ENCODE data around the gene EFCAB9. TPM values are rescaled to one million over a fixed set of nuclear protein-coding genes. Genes with fewer than 3 reads are reported as not detected.

EFCAB9 gene
- total RNA-seq = not detected in 2 replicates
- long read RNA-seq = 0 reads

GRCh38 chr5:172193872-172194271, at the start of gene EFCAB9:
EFCAB9 (plus strand) TSS chr5:172194172; CDS start chr5:172194173, 1 bp downstream.
- no peaks in the 10 kb centered on the region for H3K9me3 Mint-ChIP-seq (ENCODE audit: unreplicated experiment)

GRCh38 chr5:172144291-172144815, 49.6 kb upstream of the EFCAB9 start:
- Mint-ChIP-seq H3K36me3 (ENCODE audit: unreplicated experiment) (peaks cover 3% of the 10 kb centered on the region), H3K4me1 (ENCODE audit: unreplicated experiment) (peaks cover 30% of the 10 kb centered on the region), H3K27me3 (ENCODE audit: unreplicated experiment) (no peaks in the 10 kb centered on the region), H3K27ac (ENCODE audit: unreplicated experiment) (peak overlapping the region; percentile 68), H3K9me3 (ENCODE audit: unreplicated experiment) (no peaks in the 10 kb centered on the region), H3K4me3 (ENCODE audit: unreplicated experiment) (no peak overlapping the region)
- no peak for DNase-seq (ENCODE audit: extremely low spot score, unreplicated experiment)
- TF ChIP-seq CTCF (IDR thresholded peaks at IDR 0.05) = no peak

More at GRCh38 chr5:172193872-172194271, at the start of gene EFCAB9:
- TF ChIP-seq CTCF (IDR thresholded peaks at IDR 0.05) = no peak
- no peak for DNase-seq (ENCODE audit: extremely low spot score, unreplicated experiment)
- no peaks in the 10 kb centered on the region for H3K27me3 Mint-ChIP-seq (ENCODE audit: unreplicated experiment)
- H3K27ac Mint-ChIP-seq (ENCODE audit: unreplicated experiment) = no peak within 1 kb of the TSS
- peaks cover 11% of the 10 kb centered on the region for H3K4me1 Mint-ChIP-seq (ENCODE audit: unreplicated experiment)
- no peak within 1 kb of the TSS for H3K4me3 Mint-ChIP-seq (ENCODE audit: unreplicated experiment)
- H3K36me3 Mint-ChIP-seq (ENCODE audit: unreplicated experiment) = no peaks in the 10 kb centered on the region

GRCh38 chr5:172144931-172145869, 48.8 kb upstream of the EFCAB9 start:
- Mint-ChIP-seq H3K9me3 (ENCODE audit: unreplicated experiment) (no peaks in the 10 kb centered on the region), H3K27me3 (ENCODE audit: unreplicated experiment) (no peaks in the 10 kb centered on the region), H3K27ac (ENCODE audit: unreplicated experiment) (no peak overlapping the region), H3K4me1 (ENCODE audit: unreplicated experiment) (peaks cover 30% of the 10 kb centered on the region), H3K4me3 (ENCODE audit: unreplicated experiment) (no peak overlapping the region), H3K36me3 (ENCODE audit: unreplicated experiment) (no peaks in the 10 kb centered on the region)
- DNase-seq (ENCODE audit: extremely low spot score, unreplicated experiment) = no peak
- TF ChIP-seq CTCF (IDR thresholded peaks at IDR 0.05) = no peak

GRCh38 chr5:172145870-172146747, 47.9 kb upstream of the EFCAB9 start:
- Mint-ChIP-seq H3K4me1 (ENCODE audit: unreplicated experiment) (peaks cover 38% of the 10 kb centered on the region), H3K36me3 (ENCODE audit: unreplicated experiment) (peaks cover 7% of the 10 kb centered on the region), H3K9me3 (ENCODE audit: unreplicated experiment) (no peaks in the 10 kb centered on the region), H3K27me3 (ENCODE audit: unreplicated experiment) (no peaks in the 10 kb centered on the region), H3K27ac (ENCODE audit: unreplicated experiment) (no peak overlapping the region), H3K4me3 (ENCODE audit: unreplicated experiment) (no peak overlapping the region)
- DNase-seq (ENCODE audit: extremely low spot score, unreplicated experiment) = no peak
- TF ChIP-seq CTCF (IDR thresholded peaks at IDR 0.05) = no peak

Measured in osteocyte (in vitro differentiated cells).